Fibroblast of peridontal ligament (primary cell): ENCODE results near the gene SUSD6.
A peak's percentile ranks its signal among the peaks of the same experiment; 100 is the strongest.

Source experiments
- DNase-seq: peaks from one replicate; pipeline ENCODE4 v3.0.0-alpha.2; 2010; ENCODE audit errors: extremely low read depth

Gene SUSD6, protein sequence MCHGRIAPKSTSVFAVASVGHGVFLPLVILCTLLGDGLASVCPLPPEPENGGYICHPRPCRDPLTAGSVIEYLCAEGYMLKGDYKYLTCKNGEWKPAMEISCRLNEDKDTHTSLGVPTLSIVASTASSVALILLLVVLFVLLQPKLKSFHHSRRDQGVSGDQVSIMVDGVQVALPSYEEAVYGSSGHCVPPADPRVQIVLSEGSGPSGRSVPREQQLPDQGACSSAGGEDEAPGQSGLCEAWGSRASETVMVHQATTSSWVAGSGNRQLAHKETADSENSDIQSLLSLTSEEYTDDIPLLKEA

DNA sequence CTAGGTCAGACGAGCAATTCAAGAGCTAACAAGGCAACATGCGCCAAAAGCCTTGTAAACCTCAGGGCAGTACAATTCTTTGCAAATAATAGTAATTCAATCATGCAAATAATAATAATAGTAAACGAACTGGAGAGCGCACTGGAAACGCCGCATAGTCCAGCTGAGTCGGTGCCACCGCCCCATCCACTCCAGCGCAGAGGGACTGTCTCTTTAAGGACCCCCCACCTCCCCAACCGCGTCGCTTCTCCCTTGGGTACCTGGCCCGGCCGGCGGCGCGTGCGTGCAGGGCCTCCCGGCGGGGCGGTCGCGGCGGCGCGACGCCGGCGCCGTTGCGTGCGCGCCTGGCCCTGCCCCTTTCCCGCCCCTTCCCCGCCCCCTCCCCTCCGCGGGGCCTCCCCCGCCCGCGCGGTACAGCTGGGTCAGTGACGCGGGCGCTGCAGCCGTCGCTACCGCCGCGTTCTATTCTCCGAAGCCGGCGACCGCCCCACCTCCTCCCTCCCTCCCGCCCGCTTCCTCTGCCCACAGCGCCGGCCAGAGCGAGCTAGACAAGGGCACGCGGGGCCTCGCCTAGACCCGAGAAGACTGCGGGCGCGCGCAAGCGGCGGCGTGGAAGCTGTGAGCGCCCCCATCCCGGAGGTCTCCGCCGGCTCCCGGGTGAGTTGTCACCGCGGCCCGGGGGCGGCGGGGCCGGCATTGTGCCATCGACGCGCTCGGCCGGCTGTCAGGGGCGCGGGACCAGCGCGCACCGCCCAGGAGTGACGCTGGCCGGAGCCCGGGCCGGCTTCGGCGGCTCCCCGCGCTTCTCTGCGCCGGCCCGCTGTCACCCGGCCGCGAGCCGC, at the start of gene SUSD6:
TSS of gene SUSD6 (plus strand) at position 425 of the 842 bp plus-strand sequence. CDS start 46,997 bp downstream, outside the sequence.
- DNase-seq: peak; percentile 78

GRCh38 chr14:69561893-69562292, 49.5 kb upstream of the SUSD6 start:
- no peak for DNase-seq

DNA sequence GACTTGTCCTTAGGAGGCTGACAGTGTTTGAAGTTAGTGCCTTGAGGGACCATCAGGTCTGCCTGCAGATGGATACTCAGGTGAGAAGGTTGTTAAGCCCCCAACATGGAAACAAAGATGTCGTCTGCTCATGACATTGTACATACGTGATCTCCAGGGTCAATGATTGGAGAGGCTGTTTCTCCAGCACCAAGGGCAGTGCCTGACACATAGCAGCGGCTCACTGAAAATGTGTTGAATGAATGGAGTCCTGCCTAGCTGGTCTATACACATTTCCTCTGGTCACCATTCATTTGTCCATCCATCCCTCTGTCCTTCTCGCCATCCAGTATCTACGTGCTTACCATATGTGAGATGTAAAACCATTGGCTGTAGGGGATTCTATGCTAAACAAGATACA, 43.8 kb upstream of the SUSD6 start:
- no peak for DNase-seq

DNA sequence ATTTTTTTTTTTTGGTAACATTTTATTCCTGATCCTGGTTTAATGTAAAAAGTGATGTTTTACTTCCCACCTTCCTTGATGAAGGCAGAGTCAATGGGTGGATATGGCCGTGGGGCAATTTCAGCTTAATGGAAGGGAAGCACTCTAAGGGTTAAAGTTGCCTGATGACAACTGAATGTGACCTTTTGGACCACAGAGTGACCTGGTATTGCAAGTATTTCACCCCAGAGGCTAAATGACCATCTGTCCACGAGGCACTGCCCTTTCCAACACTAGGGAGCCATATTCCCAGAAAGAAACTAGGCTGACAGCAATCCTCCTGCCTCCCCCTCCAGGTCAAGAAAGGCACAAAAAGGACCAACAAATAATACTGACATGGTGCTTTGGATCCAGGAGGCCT, 41.5 kb upstream of the SUSD6 start:
- DNase-seq: no peak

- DNase-seq: no peak
Measured at GRCh38 chr14:69570836-69571330, 40.5 kb upstream of the SUSD6 start.

DNA sequence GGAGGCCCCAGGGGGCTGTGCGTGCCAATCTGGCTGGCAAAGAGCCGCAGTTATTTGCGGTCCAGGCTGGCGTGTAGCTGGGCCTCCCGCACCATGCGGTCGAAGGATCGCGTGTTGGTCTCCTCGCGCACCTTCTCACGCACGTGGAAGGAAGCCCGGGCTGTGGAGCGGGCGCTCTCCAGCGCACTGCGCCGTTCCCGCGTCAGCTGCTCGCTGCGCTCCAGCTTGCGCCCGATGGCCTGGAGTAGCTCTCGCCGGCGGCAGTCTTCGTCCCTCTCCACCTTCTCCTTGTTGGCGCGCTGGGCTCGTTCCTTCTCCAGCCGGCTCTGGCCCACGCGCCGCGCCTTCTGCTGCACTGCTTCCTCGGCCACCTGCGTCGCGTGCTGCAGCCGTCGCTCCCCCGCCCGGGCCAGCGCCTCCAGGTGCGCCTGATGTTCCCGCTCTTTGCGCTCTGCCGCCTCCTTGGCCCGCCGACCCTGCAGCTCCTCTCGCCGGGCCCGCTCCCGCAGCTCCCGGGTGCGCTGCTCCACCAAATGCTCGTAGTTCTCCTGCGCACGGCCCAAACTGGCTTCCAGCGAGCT, 39.9 kb upstream of the SUSD6 start:
- no peak for DNase-seq

DNA sequence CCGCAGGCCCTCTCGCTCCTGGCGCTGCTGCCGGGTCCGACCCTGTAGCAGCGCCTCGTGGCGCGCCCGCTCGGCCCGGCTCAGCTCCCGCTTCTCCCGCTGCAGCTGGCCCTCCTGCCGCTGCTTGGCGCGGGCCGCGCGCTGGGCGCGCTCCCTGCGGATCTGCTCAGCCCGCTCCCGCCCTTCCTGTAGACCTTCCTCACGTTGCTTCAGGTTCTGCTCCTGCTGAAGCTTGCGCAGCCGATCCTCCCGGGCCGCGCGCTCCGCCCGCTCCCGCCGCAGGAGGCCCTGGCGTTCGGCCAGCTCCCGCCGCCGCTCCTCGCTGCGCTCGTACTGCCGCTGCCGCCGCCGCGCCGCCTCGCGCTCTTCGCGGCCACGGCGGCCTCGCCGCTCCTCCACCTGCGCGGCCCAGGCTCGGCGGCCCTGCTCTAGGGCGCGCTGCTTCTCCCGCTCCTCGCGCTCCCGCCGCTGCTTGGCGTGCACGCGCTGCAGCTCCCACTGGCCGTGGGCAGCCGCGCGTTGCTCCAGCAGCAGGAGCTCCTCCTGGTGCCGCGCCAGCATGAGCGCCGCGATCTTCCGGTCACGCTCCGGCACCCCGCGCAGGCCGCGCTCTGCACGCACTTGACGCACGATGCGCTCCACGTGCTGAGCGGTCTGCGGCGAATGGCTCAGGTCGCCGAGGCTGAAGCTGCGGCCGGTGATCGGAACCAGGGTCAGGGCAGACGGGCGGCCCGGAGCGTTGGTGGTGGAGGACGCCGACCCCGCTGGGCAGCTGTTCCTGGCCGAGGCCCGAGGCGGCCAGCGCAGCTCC, 39.2 kb upstream of the SUSD6 start:
- DNase-seq: no peak

DNA sequence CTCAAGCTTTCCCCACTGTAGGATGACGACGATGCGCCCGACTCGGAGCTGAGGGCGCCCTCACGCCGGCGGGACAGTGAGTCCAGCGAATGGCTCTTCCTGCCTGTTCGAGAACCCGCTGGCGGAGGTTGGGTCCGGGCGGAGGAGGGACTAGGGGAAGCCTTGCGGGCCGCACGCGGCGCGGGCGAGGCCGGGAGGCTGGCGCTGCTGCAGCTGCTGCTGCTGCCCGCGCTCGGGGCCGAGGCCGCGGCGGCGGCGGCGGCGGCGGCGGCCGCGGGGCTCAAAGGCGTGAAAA, 38.6 kb upstream of the SUSD6 start:
- DNase-seq: no peak

GRCh38 chr14:69573205-69573830, 38.1 kb upstream of the SUSD6 start:
- DNase-seq: no peak

- DNase-seq: no peak
Measured at GRCh38 chr14:69573831-69574262, 37.5 kb upstream of the SUSD6 start.

DNA sequence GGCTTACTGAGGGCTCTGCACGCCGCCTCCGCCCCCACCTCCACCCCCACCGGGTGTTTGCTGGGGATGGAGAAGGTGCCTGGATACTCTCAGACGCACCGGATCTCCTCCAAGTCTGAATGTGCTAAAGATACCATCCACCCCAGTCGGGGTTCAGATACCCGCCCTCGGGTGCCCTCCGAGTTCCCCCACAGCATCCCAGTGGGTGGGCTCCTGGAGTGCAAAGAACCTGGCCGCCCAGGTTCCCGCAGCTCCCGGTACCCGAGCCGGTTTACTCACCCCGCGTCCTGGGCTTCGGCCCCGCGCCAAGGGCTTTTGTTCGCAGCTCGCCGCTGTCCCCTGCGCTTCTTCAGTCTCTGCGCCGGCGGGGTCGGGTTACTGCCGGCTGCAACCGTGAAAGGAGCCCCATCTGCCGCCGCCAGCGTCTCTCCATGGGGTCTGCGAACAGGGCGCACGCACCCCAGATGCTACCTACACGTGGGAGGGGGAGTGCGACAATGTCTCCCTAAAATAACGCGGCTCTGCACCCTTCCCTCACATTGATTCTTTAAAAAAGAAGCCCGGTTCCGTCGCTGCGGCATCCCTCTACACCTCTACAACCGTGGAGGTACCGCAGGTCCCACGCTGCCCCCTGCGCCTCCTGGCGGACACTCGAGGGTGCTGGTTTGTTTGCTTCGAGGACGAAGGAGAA, 37.0 kb upstream of the SUSD6 start, which contains the start of gene CCDC177:
TSS of gene CCDC177 (minus strand) at position 609 of the 691 bp plus-strand sequence. CDS start 1,249 bp downstream, outside the sequence.
- peak; percentile 42 for DNase-seq

DNA sequence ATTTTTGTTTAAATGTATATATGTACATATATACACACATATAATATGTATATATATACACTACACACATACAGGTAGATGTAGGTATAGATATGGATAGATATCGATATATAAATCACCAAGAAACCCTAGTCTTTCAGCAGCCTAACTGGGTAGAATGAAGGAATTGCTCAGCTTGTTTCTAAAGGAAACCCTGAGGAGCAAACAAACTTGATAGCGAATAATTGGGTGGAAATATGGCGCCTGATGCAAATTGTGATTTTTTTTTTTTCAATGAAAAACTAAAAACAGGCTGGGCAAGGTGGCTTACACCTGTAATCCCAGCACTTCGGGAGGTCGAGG, 36.5 kb upstream of the SUSD6 start:
- DNase-seq: no peak

DNA sequence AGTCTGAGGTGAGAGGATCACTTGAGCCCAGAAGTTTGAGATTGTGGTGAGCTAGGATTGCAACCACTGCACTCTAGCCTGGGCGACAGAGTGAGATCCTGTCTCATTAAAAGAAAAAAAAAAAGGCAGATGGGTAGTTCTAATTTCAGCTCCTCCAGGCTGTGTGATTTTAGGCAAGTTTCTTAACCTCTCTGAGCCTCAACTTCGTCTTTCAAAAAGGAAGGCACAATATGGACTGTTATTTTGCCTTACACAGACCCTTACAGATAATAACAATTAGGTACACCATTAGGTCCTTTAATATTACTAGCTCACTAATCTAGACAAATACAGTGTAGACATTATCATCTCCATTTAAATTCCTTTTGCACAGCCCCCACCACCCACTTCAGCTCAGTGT, 31.9 kb upstream of the SUSD6 start:
- no peak for DNase-seq

- peak; percentile 64 for DNase-seq
Measured at GRCh38 chr14:69580009-69580577, 31.3 kb upstream of the SUSD6 start.

DNA sequence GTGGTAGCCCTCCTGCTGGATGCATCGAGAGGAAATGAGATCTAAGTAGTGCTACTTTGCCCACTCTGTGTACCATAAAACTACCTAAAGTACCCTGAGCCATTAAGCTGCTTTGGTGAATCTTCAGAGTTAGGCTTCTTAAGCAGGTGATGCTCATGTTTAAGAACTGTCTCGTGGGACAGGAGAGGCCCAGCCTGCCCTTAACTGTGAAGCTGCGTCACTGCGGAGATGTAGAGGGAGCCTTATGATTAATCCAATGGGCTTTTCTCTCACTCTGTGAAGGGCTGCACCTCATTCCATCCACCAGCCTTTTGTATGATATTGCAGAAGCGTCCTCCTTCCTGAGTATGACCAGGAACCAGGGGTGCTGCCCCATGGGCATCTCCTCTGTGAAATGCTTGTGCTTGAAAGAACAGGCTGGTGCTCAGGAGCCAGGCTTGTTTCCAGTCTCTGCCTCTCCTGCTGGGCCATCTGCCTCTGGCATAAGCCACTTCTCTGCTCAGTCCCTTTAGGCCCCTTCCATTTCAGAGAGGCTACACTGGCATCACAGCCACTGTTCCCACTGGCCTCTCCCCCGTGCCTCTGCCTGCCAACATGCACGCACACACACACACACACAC, 30.0 kb upstream of the SUSD6 start:
- no peak for DNase-seq

GRCh38 chr14:69582212-69582611, 29.2 kb upstream of the SUSD6 start:
- no peak for DNase-seq

DNA sequence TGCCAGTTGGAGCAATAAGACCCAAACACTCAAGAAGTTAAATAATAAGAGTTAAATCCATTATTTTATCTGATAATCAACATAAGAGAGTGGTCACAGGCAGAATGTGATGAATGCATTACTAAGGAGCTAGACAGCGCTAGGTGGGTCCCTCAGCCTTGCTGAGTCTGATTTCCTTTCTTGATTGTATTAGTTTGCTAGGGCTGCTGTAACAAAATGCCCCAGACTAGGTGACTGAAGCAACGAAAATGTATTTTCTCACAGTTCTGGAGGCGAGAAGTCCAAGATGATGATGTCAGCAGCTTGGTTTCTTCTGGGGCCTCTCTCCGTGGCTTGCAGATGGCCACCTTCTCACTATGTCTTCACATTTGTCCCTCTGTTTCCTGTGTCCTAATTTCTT, 28.6 kb upstream of the SUSD6 start:
- no peak for DNase-seq

DNA sequence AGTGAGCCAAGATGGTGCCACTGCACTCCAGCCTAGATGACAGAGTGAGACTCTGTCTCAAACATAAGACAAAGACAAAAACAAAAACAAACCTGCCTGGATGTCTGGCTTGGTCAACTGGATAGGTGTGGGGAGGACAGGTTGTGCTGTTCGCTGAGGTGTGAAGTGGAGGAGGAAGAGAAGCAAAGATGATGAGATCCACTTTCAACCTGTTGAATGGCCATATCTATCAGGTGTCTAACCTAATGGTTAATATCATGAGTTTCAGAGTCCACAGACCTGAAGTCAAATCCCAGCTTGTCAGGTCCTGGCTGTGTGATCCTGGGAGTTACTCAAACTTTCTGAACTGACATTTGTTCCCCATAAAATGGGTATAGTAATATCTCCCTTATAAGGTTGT, 27.0 kb upstream of the SUSD6 start:
- no peak for DNase-seq

DNA sequence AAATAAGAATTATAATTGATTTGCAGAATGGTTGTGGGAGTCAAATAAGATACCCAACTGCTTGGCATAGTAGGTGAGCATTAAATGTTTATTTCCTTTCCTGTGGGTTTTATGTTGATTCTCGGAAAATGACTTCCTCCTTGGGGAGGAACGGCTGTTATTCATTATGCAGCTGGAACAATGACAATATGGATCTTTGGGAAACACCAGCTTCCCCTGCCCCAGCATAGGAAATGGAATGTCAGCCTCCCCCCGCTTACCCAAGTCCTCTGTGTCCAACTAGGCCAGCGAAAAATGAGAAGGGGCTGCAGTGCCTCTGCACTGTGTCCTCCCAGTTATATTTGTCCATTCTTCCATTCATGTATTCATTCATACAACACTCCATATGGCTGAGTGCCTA, 25.0 kb upstream of the SUSD6 start:
- peak; percentile 68 for DNase-seq

DNA sequence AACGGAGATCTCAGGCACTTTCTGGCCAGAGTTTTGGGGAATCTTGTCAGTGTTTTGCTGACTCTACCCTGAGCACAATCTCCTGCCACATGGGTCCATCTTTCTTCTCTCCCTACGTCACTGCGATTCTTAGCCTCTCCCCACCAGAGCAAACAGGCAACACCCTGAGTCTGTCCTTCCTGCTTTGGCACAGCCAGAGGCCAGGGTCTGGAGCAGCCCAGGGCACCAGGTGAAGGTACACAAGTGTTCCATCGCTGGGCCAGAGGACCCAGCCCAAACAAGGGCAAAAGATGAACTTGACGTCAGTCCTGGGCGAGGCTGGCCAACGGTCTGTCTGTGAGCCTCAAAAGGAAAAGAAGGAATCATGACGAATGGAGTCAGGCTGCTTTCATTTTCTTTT, 24.0 kb upstream of the SUSD6 start:
- DNase-seq: no peak
